Esophagus squamous epithelium (tissue), 5 donors: ENCODE data around the gene DAB1. TPM values are rescaled to one million over a fixed set of nuclear protein-coding genes. Genes with fewer than 3 reads are reported as not detected.

Experiments
- DNase-seq: peaks from one replicate; lab custom pipeline; 2025; lab: John Stamatoyannopoulos, UW
- H3K27ac ChIP-seq, 4 donors: fragments of 200-600 bp; sonication (generic); one replicate each; pipeline ENCODE4 v1.5.1; 2016 to 2019; ENCODE audit warnings: mild to moderate bottlenecking in 1 of 4
- H3K27me3 ChIP-seq, 4 donors: fragments of 200-600 bp; sonication (generic); 1 replicate in 3 of 4; 2 replicates in 1 of 4; pipeline versions ENCODE4 v1.5.1 to v1.6.0; 2017 to 2021; ENCODE audit warnings: antibody characterized with exemption in 1 of 4
- H3K36me3 ChIP-seq, 3 donors: fragments of 200-600 bp; sonication (generic); one replicate each; pipeline ENCODE4 v1.5.1; 2016 to 2019
- H3K4me1 ChIP-seq, 3 donors: fragments of 200-600 bp; sonication (generic); one replicate each; pipeline ENCODE4 v1.5.1; 2017 to 2019
- H3K4me3 ChIP-seq, 4 donors: fragments of 200-600 bp; sonication (generic); 1 replicate in 3 of 4; 2 replicates in 1 of 4; pipeline ENCODE4 v1.5.1; 2016 to 2019; ENCODE audit warnings: mild to moderate bottlenecking in 2 of 4, moderate library complexity in 1 of 4
- H3K9me3 ChIP-seq, 3 donors: fragments of 200-600 bp; sonication (generic); one replicate each; pipeline ENCODE4 v1.5.1; 2016 to 2019
- POLR2A ChIP-seq, 4 donors: fragments of 450-650 bp; IDR thresholded peaks; one replicate each; pipeline ENCODE4 v1.6.1; 2017; ENCODE audit warnings: antibody characterized with exemption in 4 of 4, mild to moderate bottlenecking in 4 of 4, moderate library complexity in 3 of 4
- WGBS, 2 donors: methylation state at CpG; one replicate each; pipeline ENCODE4 v1.1.5; 2018; 5-methylcytosine and 5-hydroxymethylcytosine counted together
- intact Hi-C: fragments of 100-400 bp; cut with DNase I; formaldehyde crosslinking; loops from one replicate; pipeline ENCODE4 v1.15.0; 2022
- total RNA-seq, 4 donors: library from RNA; depleted of rRNA; stranded (reverse); fragments of >200 nt; gene quantifications; one replicate each; pipeline ENCODE4 v1.1.0, GENCODE V29; 2016
- TF ChIP-seq, protein P1 (sequence below), 6 experiments: fragments of 450-650 bp in 4 of 6; fragments of 200-600 bp in 2 of 6; sonication (generic) in 2 of 6; IDR thresholded peaks; one replicate each; pipeline ENCODE4 v1.5.1; 2016 to 2019; ENCODE audit warnings: antibody characterized with exemption in 6 of 6, mild to moderate bottlenecking in 4 of 6, moderate library complexity in 4 of 6
- donor health status: DM: yes; HTN: yes; CAD: no.

Gene DAB1
- total RNA-seq, 4 donors from 2014 or later, result under 0.01 TPM; not detected in 3

DNA sequence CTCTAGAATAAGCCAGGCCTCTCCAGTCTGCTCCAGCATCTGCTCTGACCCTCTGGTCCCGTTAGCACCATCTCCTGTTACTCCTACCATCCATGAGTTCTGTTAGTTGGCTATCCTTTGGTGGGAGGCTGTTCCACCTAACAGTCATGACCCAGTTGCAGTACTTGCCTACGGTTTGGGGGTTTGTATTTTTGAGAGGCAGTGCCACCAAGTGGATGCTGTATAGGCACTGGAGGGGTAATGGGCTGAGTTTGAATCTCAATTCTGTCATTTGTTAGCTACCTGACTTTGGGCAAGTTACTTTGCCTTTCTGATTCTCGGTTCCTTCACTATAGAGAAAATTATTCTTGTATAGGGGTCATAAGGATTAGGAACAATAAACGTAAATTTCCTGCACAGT lies 445.9 kb downstream of the DAB1 start:
- TF ChIP-seq, protein P1, sequence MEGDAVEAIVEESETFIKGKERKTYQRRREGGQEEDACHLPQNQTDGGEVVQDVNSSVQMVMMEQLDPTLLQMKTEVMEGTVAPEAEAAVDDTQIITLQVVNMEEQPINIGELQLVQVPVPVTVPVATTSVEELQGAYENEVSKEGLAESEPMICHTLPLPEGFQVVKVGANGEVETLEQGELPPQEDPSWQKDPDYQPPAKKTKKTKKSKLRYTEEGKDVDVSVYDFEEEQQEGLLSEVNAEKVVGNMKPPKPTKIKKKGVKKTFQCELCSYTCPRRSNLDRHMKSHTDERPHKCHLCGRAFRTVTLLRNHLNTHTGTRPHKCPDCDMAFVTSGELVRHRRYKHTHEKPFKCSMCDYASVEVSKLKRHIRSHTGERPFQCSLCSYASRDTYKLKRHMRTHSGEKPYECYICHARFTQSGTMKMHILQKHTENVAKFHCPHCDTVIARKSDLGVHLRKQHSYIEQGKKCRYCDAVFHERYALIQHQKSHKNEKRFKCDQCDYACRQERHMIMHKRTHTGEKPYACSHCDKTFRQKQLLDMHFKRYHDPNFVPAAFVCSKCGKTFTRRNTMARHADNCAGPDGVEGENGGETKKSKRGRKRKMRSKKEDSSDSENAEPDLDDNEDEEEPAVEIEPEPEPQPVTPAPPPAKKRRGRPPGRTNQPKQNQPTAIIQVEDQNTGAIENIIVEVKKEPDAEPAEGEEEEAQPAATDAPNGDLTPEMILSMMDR (IDR thresholded peaks at IDR 0.05), result no peak
- TF ChIP-seq POLR2A (IDR thresholded peaks at IDR 0.05), result no peak
- no peaks in the 10 kb centered on the region for H3K36me3 ChIP-seq

DNA sequence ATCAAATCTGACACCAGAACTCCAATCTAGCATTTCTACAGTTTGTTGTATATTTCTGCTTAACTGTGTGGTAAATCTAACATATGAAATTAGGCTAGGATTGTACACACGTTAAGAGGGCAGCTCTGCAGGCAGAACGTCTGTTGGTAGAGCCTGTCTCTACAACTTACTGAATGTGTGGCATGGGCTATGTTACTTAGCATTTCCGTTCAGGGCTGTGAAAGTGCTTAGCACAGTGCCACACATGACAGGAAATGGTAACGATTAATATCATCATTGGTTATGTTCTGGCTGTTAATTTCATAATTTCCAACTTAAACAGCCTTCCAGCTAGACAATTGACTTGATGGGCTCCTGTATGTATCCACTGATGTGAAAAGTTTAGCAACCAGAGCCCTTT lies 448.4 kb downstream of the DAB1 start:
- intact Hi-C loops, result no loop called here
- H3K9me3 ChIP-seq, result no peaks in the 10 kb centered on the region
- DNase-seq, result no peak
- TF ChIP-seq POLR2A (IDR thresholded peaks at IDR 0.05), result no peak
- TF ChIP-seq, protein P1 (IDR thresholded peaks at IDR 0.05), result no peak
- H3K4me1 ChIP-seq, result no peaks in the 10 kb centered on the region
- no peak overlapping the region for H3K4me3 ChIP-seq
- no peaks in the 10 kb centered on the region for H3K36me3 ChIP-seq
- peaks cover 0 to 15% (median 0%) of the 10 kb centered on the region in 4 donors for H3K27me3 ChIP-seq
- WGBS, 2 donors, result 66 to 85% methylated on average over 4 of the region's 4 CpGs
- H3K27ac ChIP-seq, result no peak overlapping the region

More for the DNA sequence above, 445.9 kb downstream of the DAB1 start:
- Histone ChIP-seq H3K27me3 (peaks cover 0 to 25% (median 0%) of the 10 kb centered on the region in 4 donors), H3K4me1 (no peaks in the 10 kb centered on the region), H3K4me3 (no peak overlapping the region), H3K27ac (no peak overlapping the region), H3K9me3 (no peaks in the 10 kb centered on the region)
- no peak for DNase-seq
- intact Hi-C loops, result no loop called here
- 37 to 52% methylated on average over 2 to 4 of the region's 4 CpGs for WGBS, 2 donors

DNA sequence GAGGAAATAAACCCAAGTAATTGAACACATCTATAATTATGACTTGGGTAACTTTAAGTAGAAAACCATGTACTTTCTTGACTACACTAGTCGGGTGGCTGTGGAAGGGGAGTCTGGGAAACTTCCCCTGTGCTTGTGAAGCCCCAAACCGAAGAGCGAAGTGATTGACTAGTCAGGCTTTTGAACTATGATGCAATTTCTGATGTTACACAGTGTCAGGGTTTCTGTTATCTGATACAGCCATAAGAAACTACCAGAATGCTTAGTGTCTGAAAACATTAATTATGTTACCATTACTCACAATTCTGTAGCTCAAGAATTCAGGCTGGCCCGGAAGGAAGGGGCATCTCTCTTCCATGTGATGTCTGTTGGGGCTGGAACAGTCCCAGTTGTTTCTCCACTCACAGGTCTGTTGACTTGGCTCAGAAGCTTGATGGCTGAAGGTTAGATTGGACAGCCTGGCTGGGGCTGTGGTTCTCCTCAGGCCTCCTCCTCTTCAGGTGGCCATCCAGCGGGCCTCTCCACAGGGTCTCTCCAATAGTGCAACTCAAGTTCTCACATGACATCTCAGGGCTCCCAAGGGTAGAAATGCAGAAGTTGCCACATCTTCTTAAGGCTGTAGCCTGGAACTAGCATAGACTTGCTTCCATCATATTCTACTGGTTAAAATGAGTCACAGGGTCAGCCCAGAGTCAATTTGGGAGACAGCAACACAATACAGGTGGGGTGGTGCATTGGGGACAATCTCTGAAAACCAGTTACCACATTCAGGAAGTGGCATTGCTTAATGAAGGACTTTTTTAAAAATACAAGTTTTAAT lies 449.7 kb downstream of the DAB1 start:
- no peak for DNase-seq
- H3K36me3 ChIP-seq, result no peaks in the 10 kb centered on the region
- intact Hi-C loops, result no loop called here
- TF ChIP-seq POLR2A (IDR thresholded peaks at IDR 0.05), result no peak
- TF ChIP-seq, protein P1 (IDR thresholded peaks at IDR 0.05), result no peak
- H3K4me3 ChIP-seq, result no peak overlapping the region
- WGBS, 2 donors, result 53 to 76% methylated on average over 4 to 5 of the region's 5 CpGs
- no peaks in the 10 kb centered on the region for H3K9me3 ChIP-seq
- H3K27ac ChIP-seq, result no peak overlapping the region
- H3K27me3 ChIP-seq, result peaks cover 0 to 8% (median 0%) of the 10 kb centered on the region in 4 donors
- H3K4me1 ChIP-seq, result no peaks in the 10 kb centered on the region

DNA sequence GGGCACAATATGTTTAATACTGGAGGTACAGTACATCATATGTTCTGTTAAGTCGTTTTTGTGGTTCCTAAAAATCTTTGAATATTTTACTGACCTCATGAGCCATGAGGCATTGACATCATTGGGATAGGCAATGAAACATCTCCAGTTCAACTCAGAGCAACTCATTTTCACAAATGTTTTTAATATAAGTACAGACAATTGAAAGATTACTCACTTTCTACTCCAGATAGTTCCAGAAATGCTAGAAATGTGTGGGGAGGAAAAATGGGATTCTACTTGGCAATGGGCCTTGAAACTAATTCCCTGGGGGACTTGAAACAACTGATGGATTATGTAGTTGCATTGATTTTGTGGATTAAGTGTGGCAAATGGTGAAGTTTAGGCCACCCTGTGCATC lies 450.9 kb downstream of the DAB1 start:
- peaks cover 0 to 8% (median 0%) of the 10 kb centered on the region in 4 donors for H3K27me3 ChIP-seq
- H3K4me1 ChIP-seq, result no peaks in the 10 kb centered on the region
- no peaks in the 10 kb centered on the region for H3K36me3 ChIP-seq
- TF ChIP-seq, protein P1 (IDR thresholded peaks at IDR 0.05), result no peak
- no peak for TF ChIP-seq POLR2A (IDR thresholded peaks at IDR 0.05)
- 27 to 43% methylated on average over 1 of the region's 1 CpG for WGBS, 2 donors
- no peak for DNase-seq
- no peak overlapping the region for H3K27ac ChIP-seq
- H3K4me3 ChIP-seq, result no peak overlapping the region
- intact Hi-C loops, result no loop called here
- H3K9me3 ChIP-seq, result no peaks in the 10 kb centered on the region

DNA sequence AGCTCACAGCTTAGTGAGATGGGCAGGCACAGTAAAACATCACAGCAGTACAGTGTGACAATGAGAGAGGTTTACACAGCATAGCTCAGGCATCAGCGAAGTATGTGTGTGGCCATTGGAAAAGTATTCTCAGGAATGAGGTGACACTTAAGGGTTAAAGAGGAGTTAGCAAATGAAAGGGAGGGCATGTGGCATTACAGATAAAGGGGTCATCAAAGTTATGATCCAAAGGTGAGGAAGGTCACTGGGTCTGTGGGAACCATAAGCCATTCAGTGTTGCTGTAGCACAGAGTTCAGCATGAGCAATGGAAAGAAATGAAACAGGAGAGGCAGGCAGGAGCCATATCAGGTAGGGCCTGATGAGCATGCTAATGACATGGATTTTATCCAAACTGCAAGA lies 453.6 kb downstream of the DAB1 start:
- Histone ChIP-seq H3K4me3 (no peak overlapping the region), H3K27ac (no peak overlapping the region), H3K36me3 (no peaks in the 10 kb centered on the region), H3K9me3 (no peaks in the 10 kb centered on the region), H3K4me1 (no peaks in the 10 kb centered on the region), H3K27me3 (no peaks in the 10 kb centered on the region)
- intact Hi-C loops, result no loop called here
- 73 to 100% methylated on average over 1 of the region's 1 CpG for WGBS, 2 donors
- TF ChIP-seq POLR2A (IDR thresholded peaks at IDR 0.05), result no peak
- TF ChIP-seq, protein P1 (IDR thresholded peaks at IDR 0.05), result no peak
- DNase-seq, result no peak
